ENCODE measurements around the gene OR2S2. TPM values are rescaled to one million over a fixed set of nuclear protein-coding genes. Genes with fewer than 3 reads are reported as not detected.
A peak's percentile ranks its signal among the peaks of the same experiment; 100 is the strongest.
"Not testable (repeated sequence)": the region's sequence is repeated elsewhere in the genome, so short reads cannot be mapped to it uniquely, and the experiment has no call there.

Gene OR2S2
- total RNA-seq, 1 donor from 2014 or later, result not detected

DNA sequence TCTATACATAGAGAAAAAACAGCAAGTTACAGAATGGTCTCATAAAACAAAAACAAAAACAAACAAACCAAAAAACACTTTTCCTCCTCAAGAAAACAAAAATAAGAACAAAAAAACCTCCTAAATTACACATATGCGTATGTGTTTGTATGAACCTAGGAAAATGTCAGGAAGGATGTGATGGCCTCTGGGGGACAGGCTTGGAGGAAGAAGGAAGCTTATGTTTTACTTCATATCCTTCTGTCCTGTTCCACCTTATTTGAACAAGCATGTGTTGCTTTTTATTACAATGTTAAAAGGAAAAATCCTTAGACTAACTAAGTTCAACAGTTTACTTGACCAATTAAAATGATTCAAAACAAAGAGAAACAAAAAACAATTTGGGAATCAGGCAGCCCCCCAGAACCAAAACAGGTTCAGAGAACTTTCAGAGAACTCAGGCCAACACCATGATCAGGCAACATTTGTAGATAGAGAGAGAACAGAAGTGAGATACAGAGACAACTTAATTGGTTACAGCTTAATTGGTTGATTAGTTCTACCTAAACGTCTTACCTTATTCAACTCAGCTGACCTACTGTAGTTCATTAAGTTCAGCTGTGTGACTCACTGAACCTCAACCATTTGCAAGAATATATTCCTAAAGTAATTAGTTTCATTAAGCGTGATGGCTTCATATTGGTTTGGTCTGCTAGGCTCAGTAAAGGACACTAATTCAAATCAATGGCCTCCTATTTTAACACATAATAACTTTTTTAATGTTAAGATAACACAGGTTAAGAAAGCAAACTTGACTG is 38.5 kb downstream of the OR2S2 start:
- DNase-seq (ENCODE audit: low spot score), result no peak
- Mint-ChIP-seq H3K9me3 (ENCODE audit: unreplicated experiment) (no peaks in the 10 kb centered on the region), H3K36me3 (ENCODE audit: low read depth, unreplicated experiment) (no peaks in the 10 kb centered on the region), H3K27me3 (ENCODE audit: unreplicated experiment) (peaks cover 17% of the 10 kb centered on the region), H3K27ac (ENCODE audit: unreplicated experiment) (peak overlapping the region; percentile 92), H3K4me3 (ENCODE audit: unreplicated experiment) (no peak overlapping the region), H3K4me1 (ENCODE audit: unreplicated experiment) (peaks cover 54% of the 10 kb centered on the region)
- no peak for TF ChIP-seq CTCF (IDR thresholded peaks at IDR 0.05; ENCODE audit: unreplicated experiment)

GRCh38 chr9:35918780-35919179 is 39.2 kb downstream of the OR2S2 start:
- Mint-ChIP-seq H3K4me3 (ENCODE audit: unreplicated experiment) (no peak overlapping the region), H3K36me3 (ENCODE audit: low read depth, unreplicated experiment) (no peaks in the 10 kb centered on the region), H3K9me3 (ENCODE audit: unreplicated experiment) (no peaks in the 10 kb centered on the region), H3K4me1 (ENCODE audit: unreplicated experiment) (peaks cover 52% of the 10 kb centered on the region), H3K27me3 (ENCODE audit: unreplicated experiment) (peaks cover 17% of the 10 kb centered on the region), H3K27ac (ENCODE audit: unreplicated experiment) (peak overlapping the region; percentile 92)
- TF ChIP-seq CTCF (IDR thresholded peaks at IDR 0.05; ENCODE audit: unreplicated experiment), result no peak
- no peak for DNase-seq (ENCODE audit: low spot score)

DNA sequence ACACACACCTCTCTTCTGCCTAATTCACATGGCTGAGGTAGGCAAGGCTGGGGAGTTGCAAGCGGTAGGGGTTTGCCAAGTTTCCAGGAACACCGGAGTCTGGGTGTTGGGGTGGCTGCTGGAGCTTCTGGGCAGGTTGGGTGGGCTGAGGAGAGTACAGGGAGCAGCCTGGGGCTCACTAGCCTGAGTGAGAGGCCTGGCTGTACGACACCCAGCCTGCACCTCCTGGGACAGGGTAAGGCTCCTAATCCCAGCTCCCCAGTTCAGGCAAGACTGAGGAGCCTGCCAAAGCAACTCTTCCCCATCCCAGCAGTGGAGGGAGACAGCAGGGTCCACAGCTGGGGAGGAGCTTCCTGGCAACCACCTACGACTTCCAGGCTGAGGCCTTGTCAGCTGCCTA is 40.7 kb downstream of the OR2S2 start:
- Mint-ChIP-seq H3K27ac (ENCODE audit: unreplicated experiment) (peak overlapping the region; percentile 69), H3K36me3 (ENCODE audit: low read depth, unreplicated experiment) (peaks cover 3% of the 10 kb centered on the region)

GRCh38 chr9:35915681-35916294 is 42.2 kb downstream of the OR2S2 start:
- peak overlapping the region; percentile 88 for H3K27ac Mint-ChIP-seq (ENCODE audit: unreplicated experiment)
- peaks cover 20% of the 10 kb centered on the region for H3K27me3 Mint-ChIP-seq (ENCODE audit: unreplicated experiment)
- H3K4me1 Mint-ChIP-seq (ENCODE audit: unreplicated experiment), result peaks cover 52% of the 10 kb centered on the region
- DNase-seq (ENCODE audit: low spot score), result peak; percentile 19
- H3K36me3 Mint-ChIP-seq (ENCODE audit: low read depth, unreplicated experiment), result peaks cover 5% of the 10 kb centered on the region
- TF ChIP-seq CTCF (IDR thresholded peaks at IDR 0.05; ENCODE audit: unreplicated experiment), result no peak
- no peak overlapping the region for H3K4me3 Mint-ChIP-seq (ENCODE audit: unreplicated experiment)
- no peaks in the 10 kb centered on the region for H3K9me3 Mint-ChIP-seq (ENCODE audit: unreplicated experiment)

More for the DNA sequence above, 40.7 kb downstream of the OR2S2 start:
- Mint-ChIP-seq H3K4me1 (ENCODE audit: unreplicated experiment) (peaks cover 45% of the 10 kb centered on the region), H3K4me3 (ENCODE audit: unreplicated experiment) (peak overlapping the region; percentile 64), H3K27me3 (ENCODE audit: unreplicated experiment) (peaks cover 16% of the 10 kb centered on the region), H3K9me3 (ENCODE audit: unreplicated experiment) (no peaks in the 10 kb centered on the region)
- TF ChIP-seq CTCF (IDR thresholded peaks at IDR 0.05; ENCODE audit: unreplicated experiment), result no peak
- DNase-seq (ENCODE audit: low spot score), result no peak

DNA sequence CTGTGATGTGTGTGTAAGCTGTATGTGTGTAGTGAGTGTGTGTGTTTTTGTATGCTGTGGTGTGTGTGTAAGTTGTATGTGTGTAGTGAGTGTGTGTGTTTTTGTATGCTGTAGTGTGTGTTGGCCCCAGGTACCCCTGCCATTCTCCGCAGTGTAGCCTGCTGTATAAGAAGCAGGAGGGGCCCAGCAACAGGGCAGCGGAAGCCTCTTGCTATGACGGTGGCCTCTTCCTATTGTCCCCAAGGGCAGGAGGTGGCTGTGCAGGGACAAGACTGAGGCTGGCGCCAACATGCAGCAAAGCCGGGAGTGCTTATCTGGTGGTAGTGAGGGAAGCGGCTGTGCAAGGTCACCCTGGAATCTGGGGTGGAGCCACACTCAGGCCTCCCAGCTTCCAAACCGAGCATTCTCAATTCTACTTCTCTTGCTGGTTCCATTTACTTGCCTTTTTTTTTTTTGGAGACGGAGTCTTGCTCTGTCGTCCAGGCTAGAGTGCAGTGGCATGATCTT is 43.6 kb downstream of the OR2S2 start:
- H3K4me3 Mint-ChIP-seq (ENCODE audit: unreplicated experiment), result no peak overlapping the region
- peaks cover 57% of the 10 kb centered on the region for H3K4me1 Mint-ChIP-seq (ENCODE audit: unreplicated experiment)
- peaks cover 24% of the 10 kb centered on the region for H3K27me3 Mint-ChIP-seq (ENCODE audit: unreplicated experiment)
- H3K36me3 Mint-ChIP-seq (ENCODE audit: low read depth, unreplicated experiment), result peaks cover 10% of the 10 kb centered on the region
- H3K9me3 Mint-ChIP-seq (ENCODE audit: unreplicated experiment), result no peaks in the 10 kb centered on the region
- TF ChIP-seq CTCF (IDR thresholded peaks at IDR 0.05; ENCODE audit: unreplicated experiment), result no peak
- peak; percentile 43 for DNase-seq (ENCODE audit: low spot score)
- H3K27ac Mint-ChIP-seq (ENCODE audit: unreplicated experiment), result no peak overlapping the region

DNA sequence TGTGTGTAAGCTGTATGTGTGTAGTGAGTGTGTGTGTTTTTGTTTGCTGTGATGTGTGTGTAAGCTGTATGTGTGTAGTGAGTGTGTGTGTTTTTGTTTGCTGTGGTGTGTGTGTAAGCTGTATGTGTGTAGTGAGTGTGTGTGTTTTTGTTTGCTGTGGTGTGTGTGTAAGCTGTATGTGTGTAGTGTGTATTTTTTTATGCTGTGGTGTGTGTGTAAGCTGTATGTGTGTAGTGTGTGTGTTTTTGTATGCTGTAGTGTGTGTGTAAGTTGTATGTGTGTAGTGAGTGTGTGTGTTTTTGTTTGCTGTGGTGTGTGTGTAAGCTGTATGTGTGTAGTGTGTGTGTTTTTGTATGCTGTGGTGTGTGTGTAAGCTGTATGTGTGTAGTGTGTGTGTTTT is 44.5 kb downstream of the OR2S2 start:
- H3K27ac Mint-ChIP-seq (ENCODE audit: unreplicated experiment); DNase-seq (ENCODE audit: low spot score); H3K9me3 Mint-ChIP-seq (ENCODE audit: unreplicated experiment); H3K4me3 Mint-ChIP-seq (ENCODE audit: unreplicated experiment): not testable (repeated sequence)
- Mint-ChIP-seq H3K4me1 (ENCODE audit: unreplicated experiment) (peaks cover 57% of the 10 kb centered on the region), H3K36me3 (ENCODE audit: low read depth, unreplicated experiment) (peaks cover 10% of the 10 kb centered on the region), H3K27me3 (ENCODE audit: unreplicated experiment) (peaks cover 33% of the 10 kb centered on the region)

Data from endothelial cell (in vitro differentiated cells).